Measurements from ENCODE around the gene SFMBT1. TPM values are rescaled to one million over a fixed set of nuclear protein-coding genes. Genes with fewer than 3 reads are reported as not detected.
A peak's percentile ranks its signal among the peaks of the same experiment; 100 is the strongest.

Gene SFMBT1
- total RNA-seq, 2 donors from 2014 or later, result 12.7 to 16.4 TPM

DNA sequence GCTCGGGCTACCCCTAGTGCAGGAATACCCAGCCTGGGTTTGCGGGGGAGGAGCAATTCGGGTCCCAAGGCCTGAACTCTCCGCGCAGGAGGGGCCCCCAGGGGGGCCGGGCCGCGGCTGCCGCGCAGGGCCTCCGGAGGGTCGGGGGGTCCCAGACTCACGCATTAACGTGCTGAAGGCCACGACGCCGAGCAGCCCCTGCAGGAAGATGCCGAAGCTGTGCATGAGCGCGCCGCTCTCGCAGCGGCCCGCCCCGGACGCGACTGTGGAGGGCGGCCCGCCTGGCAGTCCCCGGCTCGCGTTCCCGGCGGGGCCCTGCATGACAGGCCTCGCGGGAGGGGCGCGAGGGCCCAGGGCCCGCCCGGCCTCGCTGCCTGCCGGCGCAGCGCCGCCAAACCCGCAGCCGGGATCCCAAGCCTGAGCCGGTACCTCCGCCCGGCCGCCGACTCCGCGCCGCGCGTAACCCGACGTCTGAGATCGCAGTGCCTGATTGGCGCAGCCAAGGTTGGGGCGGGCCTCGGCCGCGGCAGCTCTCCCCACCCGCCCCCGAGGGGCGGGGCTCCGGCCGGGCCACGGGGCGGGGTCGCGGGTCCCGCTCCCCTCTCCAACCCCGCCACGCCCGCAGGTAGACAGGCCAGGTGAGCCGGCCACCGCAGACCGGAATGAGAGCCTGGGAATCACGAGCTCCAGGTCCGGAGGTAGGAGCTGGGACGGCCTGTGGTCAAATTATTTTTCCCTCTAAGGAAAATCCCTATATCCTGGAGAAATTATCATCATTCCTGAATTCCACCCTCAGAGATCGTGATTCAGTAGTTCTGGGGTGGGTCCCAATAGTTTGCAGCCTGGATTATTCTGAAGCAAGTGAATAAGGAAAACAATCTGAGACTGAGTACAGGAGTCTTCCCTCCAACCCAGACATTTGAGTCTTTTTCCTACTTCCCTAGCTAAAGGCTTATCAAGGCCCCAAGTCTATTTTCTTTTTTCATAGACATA, 148.4 kb downstream of the SFMBT1 start, which contains the start of gene STIMATE:
TSS of gene STIMATE (minus strand) at position 419 of the 993 bp plus-strand sequence. CDS start at position 321, 98 bp downstream.
- ATAC-seq (peak; percentile 99 to 100), DNase-seq (peak; percentile 93)
- intact Hi-C loops (cut with DNase I), result no loop called here

DNA sequence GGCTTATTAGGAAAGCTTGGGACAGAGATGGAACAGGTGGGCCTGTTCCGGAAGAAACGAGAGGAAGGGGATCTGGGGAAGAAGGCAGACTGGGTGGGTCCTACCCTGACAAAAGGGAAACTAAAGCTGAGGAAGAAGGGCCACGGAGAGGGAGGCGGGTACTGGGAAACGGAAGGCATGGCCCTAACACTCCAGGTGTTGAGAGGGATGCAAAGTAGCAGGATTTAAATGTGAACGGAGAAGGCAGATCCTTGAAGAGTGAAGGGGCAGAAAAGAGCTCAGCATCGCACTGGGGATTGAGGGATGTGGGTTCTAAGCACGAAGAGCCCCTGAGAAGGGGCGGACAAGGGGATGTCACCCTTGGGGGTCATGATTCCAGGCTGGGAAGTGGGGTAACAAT, 149.3 kb downstream of the SFMBT1 start:
- ATAC-seq, result no peak
- DNase-seq, result no peak
- intact Hi-C loops (cut with DNase I), result no loop called here

GRCh38 chr3:52896151-52896550, 149.7 kb downstream of the SFMBT1 start:
- no peak for DNase-seq
- ATAC-seq, result no peak
- intact Hi-C loops (cut with DNase I), result no loop called here

- no peak for DNase-seq
- intact Hi-C loops (cut with DNase I), result no loop called here
- ATAC-seq, result no peak
Measured at GRCh38 chr3:52895418-52895817, 150.5 kb downstream of the SFMBT1 start.

DNA sequence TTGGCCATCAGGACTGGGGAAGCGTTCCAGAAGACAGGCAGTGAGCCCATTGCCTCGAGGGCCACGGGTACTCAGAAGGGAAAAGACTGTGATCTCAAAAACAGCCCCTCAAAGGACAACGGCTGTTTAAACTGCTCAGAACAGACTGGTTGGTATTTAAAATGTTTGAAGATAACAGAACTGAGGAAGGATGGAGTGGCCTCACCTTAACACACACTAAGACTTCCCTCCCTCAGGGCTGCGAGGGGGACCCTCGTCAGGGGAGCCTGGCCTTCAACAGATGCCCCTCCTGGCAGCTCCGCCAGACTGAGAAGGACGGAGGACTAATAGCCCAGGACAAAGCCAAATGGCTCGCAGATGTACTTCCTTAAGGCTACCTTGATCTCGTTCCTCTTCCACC, 151.1 kb downstream of the SFMBT1 start:
- DNase-seq (no peak), ATAC-seq (no peak)
- intact Hi-C loops (cut with DNase I), result loop anchor here in 1 of 2 donors (5.0 kb wide), 1 partner anchor 47 kb away; no protein-coding TSS in a partner anchor

GRCh38 chr3:52893723-52894122, 152.2 kb downstream of the SFMBT1 start:
- DNase-seq (peak; percentile 29), ATAC-seq (peak in 1 of 2 donors; percentile 31)
- intact Hi-C loops (cut with DNase I), result loop anchor here in 1 of 2 donors (5.0 kb wide), 1 partner anchor 46 kb away; no protein-coding TSS in a partner anchor

GRCh38 chr3:52892625-52893311, 153.1 kb downstream of the SFMBT1 start:
- no peak for DNase-seq
- no peak for ATAC-seq
- intact Hi-C loops (cut with DNase I), result loop anchor here in 1 of 2 donors (5.0 kb wide), 1 partner anchor 45 kb away; no protein-coding TSS in a partner anchor

DNA sequence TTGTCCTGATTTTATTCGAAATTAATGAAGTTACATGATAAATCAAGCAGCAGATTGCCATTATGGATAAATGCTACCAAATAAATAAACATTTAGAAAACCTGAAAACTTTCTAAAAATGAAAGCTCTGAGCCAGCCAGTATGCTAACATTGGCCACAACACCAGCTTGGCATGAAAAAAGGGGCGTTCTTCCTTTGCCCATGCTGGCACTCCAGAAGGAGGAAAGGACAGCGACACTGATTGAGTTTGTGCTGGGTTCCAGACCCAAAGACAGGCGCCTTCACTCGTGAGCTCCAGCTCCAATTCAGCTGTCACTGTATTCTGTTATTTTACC, 153.6 kb downstream of the SFMBT1 start:
- DNase-seq, result no peak
- no peak for ATAC-seq
- intact Hi-C loops (cut with DNase I), result loop anchor here in 1 of 2 donors (5.0 kb wide), 1 partner anchor 45 kb away; no protein-coding TSS in a partner anchor

DNA sequence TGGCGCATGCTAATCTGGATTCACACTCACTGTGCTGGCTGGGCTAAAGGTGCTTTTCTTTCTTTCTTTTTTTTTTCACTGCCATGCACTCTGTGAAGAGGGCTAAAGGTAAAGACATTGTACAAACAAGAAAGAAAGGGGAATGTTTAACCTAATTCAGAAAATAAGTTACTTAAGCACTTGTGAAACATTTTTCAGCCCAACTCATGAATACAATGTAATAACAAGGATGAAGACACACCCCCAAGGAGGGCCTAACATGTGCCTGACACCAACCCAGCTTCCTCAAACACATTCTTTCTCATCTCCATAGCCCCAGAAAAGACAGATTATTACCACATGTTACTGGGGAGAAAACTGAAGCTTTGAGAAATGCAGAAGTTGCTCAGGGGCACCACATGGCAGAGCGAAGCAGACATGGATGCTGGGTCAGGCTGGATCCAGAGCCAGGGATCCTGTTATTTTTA, 154.2 kb downstream of the SFMBT1 start:
- intact Hi-C loops (cut with DNase I), result loop anchor here in 1 of 2 donors (5.0 kb wide), 1 partner anchor 44 kb away; no protein-coding TSS in a partner anchor
- DNase-seq (no peak), ATAC-seq (peak; percentile 35 to 39)

DNA sequence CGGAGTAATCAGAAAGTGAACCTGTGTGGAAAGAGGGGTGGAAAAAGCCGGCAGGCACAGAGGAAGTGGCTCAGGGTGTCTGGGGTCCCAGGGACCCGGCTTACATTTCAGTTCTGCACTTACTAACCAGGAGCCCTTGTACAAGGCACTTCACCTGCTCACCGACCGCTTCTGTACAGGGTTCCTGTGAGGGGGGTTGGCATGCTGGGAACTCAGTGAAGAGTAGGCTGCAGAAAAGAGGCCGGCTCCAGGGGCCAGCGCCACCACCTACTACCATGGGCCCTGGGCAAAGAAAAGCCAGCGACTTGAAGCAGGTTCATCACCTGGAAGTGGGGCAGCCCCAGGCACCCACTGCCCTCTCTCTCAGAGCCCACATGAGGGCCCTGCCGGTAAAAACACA, 154.7 kb downstream of the SFMBT1 start:
- intact Hi-C loops (cut with DNase I), result loop anchor here in 1 of 2 donors (5.0 kb wide), 1 partner anchor 44 kb away; no protein-coding TSS in a partner anchor
- ATAC-seq (peak in 1 of 2 donors; percentile 8), DNase-seq (no peak)

DNA sequence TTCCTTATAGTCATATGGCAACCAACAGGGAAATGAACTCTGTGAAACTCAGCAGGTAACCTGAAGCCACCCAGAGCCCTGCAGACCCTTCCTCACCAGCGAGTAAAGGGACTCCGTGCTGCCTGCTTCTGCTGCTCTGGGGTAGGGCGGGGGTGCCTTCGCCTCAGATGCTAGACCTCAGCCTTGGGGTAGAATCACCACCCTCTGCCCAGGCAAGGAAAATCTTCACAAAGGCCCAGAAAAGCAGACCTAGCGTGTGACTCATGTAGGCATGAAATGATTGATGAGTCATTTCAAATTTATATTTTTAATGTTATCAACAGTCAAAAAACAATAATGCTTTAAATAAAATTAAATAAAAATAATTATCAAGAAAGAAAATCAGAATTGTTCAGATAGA, 155.1 kb downstream of the SFMBT1 start:
- ATAC-seq, result no peak
- intact Hi-C loops (cut with DNase I), result loop anchor here in 1 of 2 donors (5.0 kb wide), 1 partner anchor 43 kb away; no protein-coding TSS in a partner anchor
- no peak for DNase-seq

DNA sequence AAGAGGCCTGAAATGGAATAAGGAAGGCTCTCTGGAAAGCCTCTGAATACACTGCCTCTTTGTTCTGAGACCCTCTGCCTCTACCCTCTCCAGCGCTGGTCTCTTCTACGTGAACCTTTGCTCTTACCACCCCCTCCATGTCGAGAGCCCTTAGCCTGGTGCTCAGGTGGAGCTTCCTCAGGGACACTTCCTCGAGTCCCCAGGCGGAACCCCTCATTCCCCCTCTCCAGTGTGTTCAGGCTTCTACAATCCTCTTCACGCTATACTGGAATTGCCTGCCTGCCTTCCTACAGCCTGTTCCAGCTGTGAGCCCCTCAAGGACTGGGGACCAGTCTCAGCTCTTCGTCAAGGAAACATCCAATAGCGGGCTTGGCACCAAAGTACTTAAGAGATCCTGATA, 156.0 kb downstream of the SFMBT1 start:
- no peak for DNase-seq
- intact Hi-C loops (cut with DNase I), result loop anchor here in 1 of 2 donors (5.0 kb wide), 1 partner anchor 43 kb away; no protein-coding TSS in a partner anchor
- ATAC-seq, result no peak

GRCh38 chr3:52887166-52887565, 158.7 kb downstream of the SFMBT1 start:
- ATAC-seq (no peak), DNase-seq (no peak)
- intact Hi-C loops (cut with DNase I), result no loop called here

- DNase-seq (no peak), ATAC-seq (no peak)
- intact Hi-C loops (cut with DNase I), result no loop called here
Measured at GRCh38 chr3:52886049-52886730, 159.7 kb downstream of the SFMBT1 start.

GRCh38 chr3:52882377-52882776, 163.5 kb downstream of the SFMBT1 start:
- DNase-seq (no peak), ATAC-seq (no peak)
- intact Hi-C loops (cut with DNase I), result no loop called here

DNA sequence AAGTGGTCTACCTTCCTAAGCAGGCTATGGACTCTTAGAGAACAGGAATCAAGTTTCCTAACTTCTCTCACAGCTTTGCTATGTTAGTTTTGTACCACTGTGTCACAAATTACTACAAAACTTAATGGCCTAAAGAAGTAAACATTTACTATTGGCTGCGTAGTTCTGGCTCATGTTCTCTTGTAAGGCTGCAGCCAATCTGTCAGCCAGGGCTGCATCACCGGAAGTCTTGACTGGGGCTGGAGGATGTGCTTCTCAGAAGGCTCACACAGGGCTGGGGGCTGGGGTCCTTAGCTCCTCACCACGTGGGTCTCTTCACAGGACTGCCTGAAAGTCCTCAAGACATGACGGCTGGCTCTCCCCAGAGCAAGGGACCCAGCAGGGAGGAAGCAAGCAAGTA, 164.0 kb downstream of the SFMBT1 start:
- no peak for DNase-seq
- ATAC-seq, result no peak

DNA sequence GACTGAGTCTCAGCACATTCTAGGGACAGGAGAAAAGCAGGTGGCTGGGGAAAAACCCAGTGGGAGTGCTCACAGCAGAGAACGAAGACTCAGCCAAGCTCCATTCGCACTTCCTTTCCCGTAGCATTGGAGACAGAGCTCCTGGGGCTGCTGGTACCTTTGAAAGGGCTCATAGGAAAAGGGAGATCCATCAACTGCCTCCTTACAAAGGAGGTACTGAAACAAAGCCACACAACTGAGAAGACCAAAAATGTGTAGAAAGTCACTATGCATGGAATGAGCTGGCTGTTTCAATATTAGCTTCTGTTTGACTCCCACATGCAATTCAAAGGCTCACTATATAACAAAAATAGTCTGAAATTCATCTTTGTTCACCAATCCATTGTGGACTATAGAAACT, 165.4 kb downstream of the SFMBT1 start:
- intact Hi-C loops (cut with DNase I), result no loop called here
- DNase-seq (no peak), ATAC-seq (no peak)

More for the DNA sequence above, 164.0 kb downstream of the SFMBT1 start:
- intact Hi-C loops (cut with DNase I), result no loop called here

- intact Hi-C loops (cut with DNase I), result no loop called here
- DNase-seq (no peak), ATAC-seq (no peak)
Measured at GRCh38 chr3:52880047-52880446, 165.8 kb downstream of the SFMBT1 start.

GRCh38 chr3:52879581-52879980, 166.3 kb downstream of the SFMBT1 start:
- ATAC-seq, result no peak
- intact Hi-C loops (cut with DNase I), result no loop called here
- DNase-seq, result no peak
